ENCODE measurements around the gene SLC8A1.

GRCh38 chr2:40316620-40317019 lies 135.3 kb downstream of the SLC8A1 start:
- TF ChIP-seq, protein P1, sequence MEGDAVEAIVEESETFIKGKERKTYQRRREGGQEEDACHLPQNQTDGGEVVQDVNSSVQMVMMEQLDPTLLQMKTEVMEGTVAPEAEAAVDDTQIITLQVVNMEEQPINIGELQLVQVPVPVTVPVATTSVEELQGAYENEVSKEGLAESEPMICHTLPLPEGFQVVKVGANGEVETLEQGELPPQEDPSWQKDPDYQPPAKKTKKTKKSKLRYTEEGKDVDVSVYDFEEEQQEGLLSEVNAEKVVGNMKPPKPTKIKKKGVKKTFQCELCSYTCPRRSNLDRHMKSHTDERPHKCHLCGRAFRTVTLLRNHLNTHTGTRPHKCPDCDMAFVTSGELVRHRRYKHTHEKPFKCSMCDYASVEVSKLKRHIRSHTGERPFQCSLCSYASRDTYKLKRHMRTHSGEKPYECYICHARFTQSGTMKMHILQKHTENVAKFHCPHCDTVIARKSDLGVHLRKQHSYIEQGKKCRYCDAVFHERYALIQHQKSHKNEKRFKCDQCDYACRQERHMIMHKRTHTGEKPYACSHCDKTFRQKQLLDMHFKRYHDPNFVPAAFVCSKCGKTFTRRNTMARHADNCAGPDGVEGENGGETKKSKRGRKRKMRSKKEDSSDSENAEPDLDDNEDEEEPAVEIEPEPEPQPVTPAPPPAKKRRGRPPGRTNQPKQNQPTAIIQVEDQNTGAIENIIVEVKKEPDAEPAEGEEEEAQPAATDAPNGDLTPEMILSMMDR (IDR thresholded peaks at IDR 0.05) = no peak
- TF ChIP-seq EZH2 (IDR thresholded peaks at IDR 0.05; ENCODE audit: borderline replicate concordance, insufficient read depth, low read depth, low read length, poor library complexity, severe bottlenecking) = no peak

Data from B cell (primary cell).